Measurements from ENCODE around the gene TMEM132C. TPM values are rescaled to one million over a fixed set of nuclear protein-coding genes. Genes with fewer than 3 reads are reported as not detected.

TMEM132C gene
- total and polyA plus RNA-seq, 2 of the 13 experiments (the other 11 are each of a cell fraction or from before 2014, with no cell fraction given) = not detected

GRCh38 chr12:128236525-128236924 lies 30.4 kb upstream of the TMEM132C start:
- no peak for FAIRE-seq
- in situ Hi-C loops (cut with HindIII; ENCODE audit: extremely low pct_ligation_motif_present, low pct_unique_long_range_greater_than_20kb) = no loop called here
- Histone ChIP-seq H3K9me3 (ENCODE audit: low read length) (no peaks in the 10 kb centered on the region), H3K4me1 (ENCODE audit: insufficient read depth, low read length) (no peaks in the 10 kb centered on the region), H3K4me2 (ENCODE audit: low read depth, low read length) (no peak overlapping the region), H3K36me3 (replicated peaks in 1 of 2; ENCODE audit: control insufficient read depth in 1 of 2, insufficient read depth in 2 of 2, low read length in 2 of 2) (no peaks in the 10 kb centered on the region), H3K27me3 (ENCODE audit: control insufficient read depth in 1 of 2, insufficient read depth in 2 of 2, low read length in 2 of 2) (no peaks in the 10 kb centered on the region), H3K4me3 (replicated peaks in 1 of 3; ENCODE audit: insufficient read depth in 1 of 3, low read depth in 2 of 3, low read length in 3 of 3) (no peak overlapping the region), H2AFZ (ENCODE audit: low read length) (no peak overlapping the region), H3K27ac (ENCODE audit: extremely low read length, insufficient read depth, low read length) (no peak overlapping the region), H3K79me2 (ENCODE audit: insufficient read depth, low read length) (no peaks in the 10 kb centered on the region), H3K9ac (ENCODE audit: insufficient read depth, low read depth, low read length) (no peak overlapping the region), H4K20me1 (ENCODE audit: insufficient read depth, low read length) (no peaks in the 10 kb centered on the region)
- ChIA-PET CTCF (ENCODE audit: low intra/inter-chr PET ratio, low total read pairs) (no interaction called here), POLR2A (no interaction called here)
- ATAC-seq = no peak
- DNase-seq (ENCODE audit: low spot score) = no peak
- 9% methylated on average over 1 of the region's 1 CpG for WGBS (ENCODE audit: low lambda C conversion rate)
- intact Hi-C loops (cut with micrococcal nuclease; ENCODE audit: unreplicated experiment) = no loop called here
- TF ChIP-seq, protein P1, sequence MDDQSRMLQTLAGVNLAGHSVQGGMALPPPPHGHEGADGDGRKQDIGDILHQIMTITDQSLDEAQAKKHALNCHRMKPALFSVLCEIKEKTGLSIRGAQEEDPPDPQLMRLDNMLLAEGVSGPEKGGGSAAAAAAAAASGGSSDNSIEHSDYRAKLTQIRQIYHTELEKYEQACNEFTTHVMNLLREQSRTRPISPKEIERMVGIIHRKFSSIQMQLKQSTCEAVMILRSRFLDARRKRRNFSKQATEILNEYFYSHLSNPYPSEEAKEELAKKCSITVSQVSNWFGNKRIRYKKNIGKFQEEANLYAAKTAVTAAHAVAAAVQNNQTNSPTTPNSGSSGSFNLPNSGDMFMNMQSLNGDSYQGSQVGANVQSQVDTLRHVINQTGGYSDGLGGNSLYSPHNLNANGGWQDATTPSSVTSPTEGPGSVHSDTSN (CRISPR knock-in tag; IDR thresholded peaks at IDR 0.05; ENCODE audit: borderline replicate concordance) = no peak
- TF ChIP-seq DNMT3B (CRISPR knock-in tag; conservative IDR thresholded peaks at IDR 0.05) (no peak), NFKBIZ (CRISPR knock-in tag; IDR thresholded peaks at IDR 0.05) (no peak), ZNF33A (CRISPR knock-in tag; IDR thresholded peaks at IDR 0.05; ENCODE audit: borderline replicate concordance) (no peak), ZBTB34 (CRISPR knock-in tag; IDR thresholded peaks at IDR 0.05) (no peak), ZNF263 (CRISPR knock-in tag; IDR thresholded peaks at IDR 0.05) (no peak), ZNF816 (CRISPR knock-in tag; IDR thresholded peaks at IDR 0.05; ENCODE audit: borderline replicate concordance) (no peak), ZNF160 (CRISPR knock-in tag; IDR thresholded peaks at IDR 0.05) (no peak)
- TF ChIP-seq, protein P2, sequence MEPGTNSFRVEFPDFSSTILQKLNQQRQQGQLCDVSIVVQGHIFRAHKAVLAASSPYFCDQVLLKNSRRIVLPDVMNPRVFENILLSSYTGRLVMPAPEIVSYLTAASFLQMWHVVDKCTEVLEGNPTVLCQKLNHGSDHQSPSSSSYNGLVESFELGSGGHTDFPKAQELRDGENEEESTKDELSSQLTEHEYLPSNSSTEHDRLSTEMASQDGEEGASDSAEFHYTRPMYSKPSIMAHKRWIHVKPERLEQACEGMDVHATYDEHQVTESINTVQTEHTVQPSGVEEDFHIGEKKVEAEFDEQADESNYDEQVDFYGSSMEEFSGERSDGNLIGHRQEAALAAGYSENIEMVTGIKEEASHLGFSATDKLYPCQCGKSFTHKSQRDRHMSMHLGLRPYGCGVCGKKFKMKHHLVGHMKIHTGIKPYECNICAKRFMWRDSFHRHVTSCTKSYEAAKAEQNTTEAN (CRISPR knock-in tag; conservative IDR thresholded peaks at IDR 0.05) = no peak
- TF ChIP-seq, protein P3, sequence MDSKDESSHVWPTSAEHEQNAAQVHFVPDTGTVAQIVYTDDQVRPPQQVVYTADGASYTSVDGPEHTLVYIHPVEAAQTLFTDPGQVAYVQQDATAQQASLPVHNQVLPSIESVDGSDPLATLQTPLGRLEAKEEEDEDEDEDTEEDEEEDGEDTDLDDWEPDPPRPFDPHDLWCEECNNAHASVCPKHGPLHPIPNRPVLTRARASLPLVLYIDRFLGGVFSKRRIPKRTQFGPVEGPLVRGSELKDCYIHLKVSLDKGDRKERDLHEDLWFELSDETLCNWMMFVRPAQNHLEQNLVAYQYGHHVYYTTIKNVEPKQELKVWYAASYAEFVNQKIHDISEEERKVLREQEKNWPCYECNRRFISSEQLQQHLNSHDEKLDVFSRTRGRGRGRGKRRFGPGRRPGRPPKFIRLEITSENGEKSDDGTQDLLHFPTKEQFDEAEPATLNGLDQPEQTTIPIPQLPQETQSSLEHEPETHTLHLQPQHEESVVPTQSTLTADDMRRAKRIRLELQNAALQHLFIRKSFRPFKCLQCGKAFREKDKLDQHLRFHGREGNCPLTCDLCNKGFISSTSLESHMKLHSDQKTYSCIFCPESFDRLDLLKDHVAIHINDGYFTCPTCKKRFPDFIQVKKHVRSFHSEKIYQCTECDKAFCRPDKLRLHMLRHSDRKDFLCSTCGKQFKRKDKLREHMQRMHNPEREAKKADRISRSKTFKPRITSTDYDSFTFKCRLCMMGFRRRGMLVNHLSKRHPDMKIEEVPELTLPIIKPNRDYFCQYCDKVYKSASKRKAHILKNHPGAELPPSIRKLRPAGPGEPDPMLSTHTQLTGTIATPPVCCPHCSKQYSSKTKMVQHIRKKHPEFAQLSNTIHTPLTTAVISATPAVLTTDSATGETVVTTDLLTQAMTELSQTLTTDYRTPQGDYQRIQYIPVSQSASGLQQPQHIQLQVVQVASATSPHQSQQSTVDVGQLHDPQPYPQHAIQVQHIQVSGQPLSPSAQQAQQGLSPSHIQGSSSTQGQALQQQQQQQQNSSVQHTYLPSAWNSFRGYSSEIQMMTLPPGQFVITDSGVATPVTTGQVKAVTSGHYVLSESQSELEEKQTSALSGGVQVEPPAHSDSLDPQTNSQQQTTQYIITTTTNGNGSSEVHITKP (CRISPR knock-in tag; IDR thresholded peaks at IDR 0.05; ENCODE audit: low read depth) = no peak
- TF ChIP-seq, protein P4, sequence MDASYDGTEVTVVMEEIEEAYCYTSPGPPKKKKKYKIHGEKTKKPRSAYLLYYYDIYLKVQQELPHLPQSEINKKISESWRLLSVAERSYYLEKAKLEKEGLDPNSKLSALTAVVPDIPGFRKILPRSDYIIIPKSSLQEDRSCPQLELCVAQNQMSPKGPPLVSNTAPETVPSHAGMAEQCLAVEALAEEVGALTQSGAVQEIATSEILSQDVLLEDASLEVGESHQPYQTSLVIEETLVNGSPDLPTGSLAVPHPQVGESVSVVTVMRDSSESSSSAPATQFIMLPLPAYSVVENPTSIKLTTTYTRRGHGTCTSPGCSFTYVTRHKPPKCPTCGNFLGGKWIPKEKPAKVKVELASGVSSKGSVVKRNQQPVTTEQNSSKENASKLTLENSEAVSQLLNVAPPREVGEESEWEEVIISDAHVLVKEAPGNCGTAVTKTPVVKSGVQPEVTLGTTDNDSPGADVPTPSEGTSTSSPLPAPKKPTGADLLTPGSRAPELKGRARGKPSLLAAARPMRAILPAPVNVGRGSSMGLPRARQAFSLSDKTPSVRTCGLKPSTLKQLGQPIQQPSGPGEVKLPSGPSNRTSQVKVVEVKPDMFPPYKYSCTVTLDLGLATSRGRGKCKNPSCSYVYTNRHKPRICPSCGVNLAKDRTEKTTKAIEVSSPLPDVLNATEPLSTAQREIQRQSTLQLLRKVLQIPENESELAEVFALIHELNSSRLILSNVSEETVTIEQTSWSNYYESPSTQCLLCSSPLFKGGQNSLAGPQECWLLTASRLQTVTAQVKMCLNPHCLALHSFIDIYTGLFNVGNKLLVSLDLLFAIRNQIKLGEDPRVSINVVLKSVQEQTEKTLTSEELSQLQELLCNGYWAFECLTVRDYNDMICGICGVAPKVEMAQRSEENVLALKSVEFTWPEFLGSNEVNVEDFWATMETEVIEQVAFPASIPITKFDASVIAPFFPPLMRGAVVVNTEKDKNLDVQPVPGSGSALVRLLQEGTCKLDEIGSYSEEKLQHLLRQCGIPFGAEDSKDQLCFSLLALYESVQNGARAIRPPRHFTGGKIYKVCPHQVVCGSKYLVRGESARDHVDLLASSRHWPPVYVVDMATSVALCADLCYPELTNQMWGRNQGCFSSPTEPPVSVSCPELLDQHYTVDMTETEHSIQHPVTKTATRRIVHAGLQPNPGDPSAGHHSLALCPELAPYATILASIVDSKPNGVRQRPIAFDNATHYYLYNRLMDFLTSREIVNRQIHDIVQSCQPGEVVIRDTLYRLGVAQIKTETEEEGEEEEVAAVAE (CRISPR knock-in tag; IDR thresholded peaks at IDR 0.05; ENCODE audit: borderline replicate concordance) = no peak
- TF ChIP-seq, protein P5, sequence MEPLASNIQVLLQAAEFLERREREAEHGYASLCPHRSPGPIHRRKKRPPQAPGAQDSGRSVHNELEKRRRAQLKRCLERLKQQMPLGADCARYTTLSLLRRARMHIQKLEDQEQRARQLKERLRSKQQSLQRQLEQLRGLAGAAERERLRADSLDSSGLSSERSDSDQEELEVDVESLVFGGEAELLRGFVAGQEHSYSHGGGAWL (CRISPR knock-in tag; IDR thresholded peaks at IDR 0.05) = no peak
- no TSS peak for BruUV-seq (replicated peaks)
